Mammary epithelial cell (primary cell): Measurements from ENCODE around the gene CAMK1.

Experiments
- CTCF ChIP-seq, 2 donors: IDR thresholded peaks in 1 of 2; conservative IDR thresholded peaks in 1 of 2; 2 replicates each; pipeline ENCODE4 v1.5.1; 2011 to 2012; ENCODE audit warnings: inconsistent platforms in 2 of 2, low read length in 2 of 2, mild to moderate bottlenecking in 2 of 2, control low read depth in 1 of 2, low read depth in 1 of 2; ENCODE audit not compliant: insufficient read depth in 1 of 2; ENCODE audit errors: extremely low read depth in 1 of 2
- EZH2 ChIP-seq: IDR thresholded peaks from 2 replicates; pipeline ENCODE4 v1.6.1; 2012; ENCODE audit warnings: low read length, inconsistent platforms, borderline replicate concordance

- TF ChIP-seq CTCF (conservative IDR thresholded peaks at IDR 0.05 in 1 of 2, IDR thresholded peaks at IDR 0.05 in 1 of 2; ENCODE audit: extremely low read depth in 1 of 2, insufficient read depth in 1 of 2, low read depth in 1 of 2, low read length in 2 of 2) (no peak), EZH2 (no peak)
Measured at GRCh38 chr3:9742560-9742959, 27.2 kb downstream of the CAMK1 start.
